Heart right ventricle (tissue), 16 donors: ENCODE data around the gene PHEX. TPM values are rescaled to one million over a fixed set of nuclear protein-coding genes. Genes with fewer than 3 reads are reported as not detected.

Source experiments
- ATAC-seq, 8 donors: fragments of 200-7000 bp; cut with Tn5 transposase; one replicate each; pipeline ENCODE4 v1.9.1; 2020; ENCODE audit warnings: mild to moderate bottlenecking in 8 of 8, moderate library complexity in 8 of 8, moderate number of reproducible peaks in 1 of 8
- DNase-seq, 2 donors: peaks; one replicate each; pipeline ENCODE4 v3.0.0-alpha.2; 2020
- H3K27ac ChIP-seq, 10 donors: fragments of 200-600 bp; sonication (generic) in 2 of 10; one replicate each; pipeline versions ENCODE4 v1.5.0 to v1.8.0; 2020 to 2022; ENCODE audit warnings: mild to moderate bottlenecking in 3 of 10
- H3K27me3 ChIP-seq, 7 donors: fragments of 200-600 bp; one replicate each; pipeline ENCODE4 v1.8.0; 2021 to 2022; ENCODE audit warnings: mild to moderate bottlenecking in 2 of 7
- H3K36me3 ChIP-seq, 9 donors: fragments of 200-600 bp; sonication (generic) in 1 of 9; one replicate each; pipeline versions ENCODE4 v1.5.0 to v1.8.0; 2020 to 2022; ENCODE audit warnings: mild to moderate bottlenecking in 2 of 9
- H3K4me1 ChIP-seq, 9 donors: fragments of 200-600 bp; sonication (generic) in 1 of 9; one replicate each; pipeline versions ENCODE4 v1.5.0 to v1.8.0; 2020 to 2022; ENCODE audit warnings: mild to moderate bottlenecking in 4 of 9
- H3K4me3 ChIP-seq, 10 donors: fragments of 200-600 bp; sonication (generic) in 2 of 10; one replicate each; pipeline versions ENCODE4 v1.5.0 to v1.8.0; 2020 to 2022; ENCODE audit warnings: mild to moderate bottlenecking in 7 of 10, moderate library complexity in 2 of 10
- H3K9me3 ChIP-seq, 11 donors: fragments of 200-600 bp in 10 of 11; sonication (generic) in 2 of 11; one replicate each; pipeline versions ENCODE4 v1.5.0 to v1.8.0; 2013 to 2022; ENCODE audit warnings: mild to moderate bottlenecking in 2 of 11, control low read depth in 1 of 11, moderate library complexity in 1 of 11
- WGBS, 2 donors: extraction: QIAGEN DNeasy Blood & Tissue Kit; methylation state at CpG; one replicate each; pipeline ENCODE4 v1.1.7; 2013; ENCODE audit warnings: inconsistent platforms in 1 of 2; 5-methylcytosine and 5-hydroxymethylcytosine counted together
- intact Hi-C, 10 donors: fragments of 100-400 bp; cut with DNase I; formaldehyde crosslinking; loops; one replicate each; pipeline versions ENCODE4 v1.11.1 to v1.14.2; 2022
- polyA plus RNA-seq, 2 donors: library from polyadenylated mRNA; stranded (reverse); fragments of 200-250 nt; gene quantifications; one replicate each; pipeline ENCODE4 v1.2.3, GENCODE V29; 2013
- total RNA-seq, 10 donors: library from RNA; stranded (reverse); fragmentation: NEBNext Ultra II Directional in 3 of 10; extraction: Animal tissue kit (Norgen Biotek cat#: 25700) in 3 of 10; gene quantifications; one replicate each; pipeline versions ENCODE4 v1.2.1 to v1.2.4, GENCODE V29; 2021 to 2023
- TF ChIP-seq, protein P1 (sequence below), 9 donors: fragments of 200-600 bp; sonication (generic) in 2 of 9; IDR thresholded peaks; one replicate each; pipeline versions ENCODE4 v1.5.0 to v1.8.0; 2021 to 2022; ENCODE audit warnings: antibody characterized with exemption in 9 of 9, mild to moderate bottlenecking in 5 of 9, moderate library complexity in 1 of 9
- donor health status: Arrhythmogenic right ventricular cardiomyopathy.
- donor health status: ischemic (EF 13 %, LVEDD 7.1; RV severe dilation, severe dysfunction).
- donor health status: healthy with polysubstance abuse.
- donor health status: DM: no; HTN: yes; CAD: no.
- donor health status: DM: no; HTN: no; CAD: no.
- donor health status: ischemic (EF 25% LVEDD 6.9; RV normal size, moderate dysfunction).
- donor health status: ischemic (EF 25% LVEDD 5.7; RV mildly dilated, moderate dysfunction).
- donor health status: healthy.
- donor health status: DM: yes; HTN: yes; CAD: no.
- donor health status: Ischemic cardiomyopathy.
- donor health status: ischemic (EF 35%, LVEDD 5.7; RV mildly dilated, moderate dysfunction).
- donor health status: nonischemic (EF 11% LVEDD 7.7; RV severe dilation, severe dysfunction).
- donor health status: DM: yes; HTN: yes; CAD: no.
- donor health status: PGD.
- donor health status: ischemic (EF 29% LVEDD 5.4; RV normal size, mild dysfunction).
- donor health status: nonischemic (EF 23%, LVEDD 6.1; RV moderate dilation, normal function).

Gene PHEX
- total and polyA plus RNA-seq, 12 donors = 0.01 to 0.36 (median 0.18) TPM; not detected in 3

DNA sequence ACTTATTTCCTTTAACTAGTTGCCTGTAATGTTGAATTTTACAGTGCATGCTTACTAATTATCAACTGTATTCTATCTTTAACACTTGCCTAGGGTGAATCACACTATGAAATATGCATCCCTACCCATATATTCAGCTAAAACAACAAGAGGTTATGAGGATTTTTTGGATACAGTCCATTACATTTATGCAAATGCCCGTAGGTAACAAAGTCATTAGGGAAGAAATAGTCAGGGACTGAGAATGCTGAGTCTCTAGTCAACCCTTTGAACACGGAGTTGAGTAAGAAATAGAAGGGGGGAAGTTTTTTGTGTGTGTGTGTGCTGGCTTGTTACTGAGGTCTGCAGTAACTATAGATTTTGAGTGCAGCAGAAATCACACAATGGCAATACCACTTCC lies 214.5 kb downstream of the PHEX start:
- intact Hi-C loops = no loop called here
- TF ChIP-seq, protein P1, sequence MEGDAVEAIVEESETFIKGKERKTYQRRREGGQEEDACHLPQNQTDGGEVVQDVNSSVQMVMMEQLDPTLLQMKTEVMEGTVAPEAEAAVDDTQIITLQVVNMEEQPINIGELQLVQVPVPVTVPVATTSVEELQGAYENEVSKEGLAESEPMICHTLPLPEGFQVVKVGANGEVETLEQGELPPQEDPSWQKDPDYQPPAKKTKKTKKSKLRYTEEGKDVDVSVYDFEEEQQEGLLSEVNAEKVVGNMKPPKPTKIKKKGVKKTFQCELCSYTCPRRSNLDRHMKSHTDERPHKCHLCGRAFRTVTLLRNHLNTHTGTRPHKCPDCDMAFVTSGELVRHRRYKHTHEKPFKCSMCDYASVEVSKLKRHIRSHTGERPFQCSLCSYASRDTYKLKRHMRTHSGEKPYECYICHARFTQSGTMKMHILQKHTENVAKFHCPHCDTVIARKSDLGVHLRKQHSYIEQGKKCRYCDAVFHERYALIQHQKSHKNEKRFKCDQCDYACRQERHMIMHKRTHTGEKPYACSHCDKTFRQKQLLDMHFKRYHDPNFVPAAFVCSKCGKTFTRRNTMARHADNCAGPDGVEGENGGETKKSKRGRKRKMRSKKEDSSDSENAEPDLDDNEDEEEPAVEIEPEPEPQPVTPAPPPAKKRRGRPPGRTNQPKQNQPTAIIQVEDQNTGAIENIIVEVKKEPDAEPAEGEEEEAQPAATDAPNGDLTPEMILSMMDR (IDR thresholded peaks at IDR 0.05) = no peak
- no peaks in the 10 kb centered on the region for H3K27me3 ChIP-seq
- H3K36me3 ChIP-seq = no peaks in the 10 kb centered on the region
- no peak for ATAC-seq
- no peaks in the 10 kb centered on the region for H3K4me1 ChIP-seq
- peaks cover 0 to 4% (median 0%) of the 10 kb centered on the region in 11 donors for H3K9me3 ChIP-seq
- H3K27ac ChIP-seq = no peak overlapping the region
- DNase-seq = no peak
- no peak overlapping the region for H3K4me3 ChIP-seq
- 77 to 84% methylated on average over 2 of the region's 2 CpGs for WGBS, 2 donors

DNA sequence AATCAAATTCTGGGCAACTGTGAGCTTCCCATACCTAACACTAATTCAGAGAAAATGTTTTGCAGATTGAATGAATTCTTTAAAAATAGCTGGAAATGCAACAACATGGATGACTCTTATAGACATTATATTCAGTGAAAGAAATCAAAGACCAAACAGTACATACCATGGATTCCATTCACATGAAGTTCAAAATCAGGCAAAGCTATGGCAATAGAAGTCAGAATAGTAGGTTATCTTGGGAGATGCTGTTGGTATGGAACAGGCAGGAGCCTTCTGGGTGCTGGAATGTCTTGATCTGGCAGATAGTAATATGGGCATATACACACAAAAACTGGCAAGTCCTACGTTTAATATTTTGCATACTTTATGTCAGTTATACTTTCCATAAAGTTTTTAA lies 215.0 kb downstream of the PHEX start:
- H3K4me3 ChIP-seq = no peak overlapping the region
- H3K27ac ChIP-seq = no peak overlapping the region
- TF ChIP-seq, protein P1 (IDR thresholded peaks at IDR 0.05) = no peak
- no peaks in the 10 kb centered on the region for H3K36me3 ChIP-seq
- no peak for DNase-seq
- peaks cover 0 to 4% (median 0%) of the 10 kb centered on the region in 11 donors for H3K9me3 ChIP-seq
- no peaks in the 10 kb centered on the region for H3K27me3 ChIP-seq
- H3K4me1 ChIP-seq = no peaks in the 10 kb centered on the region
- intact Hi-C loops = no loop called here
- 51 to 63% methylated on average over 1 of the region's 1 CpG for WGBS, 2 donors
- ATAC-seq = no peak

DNA sequence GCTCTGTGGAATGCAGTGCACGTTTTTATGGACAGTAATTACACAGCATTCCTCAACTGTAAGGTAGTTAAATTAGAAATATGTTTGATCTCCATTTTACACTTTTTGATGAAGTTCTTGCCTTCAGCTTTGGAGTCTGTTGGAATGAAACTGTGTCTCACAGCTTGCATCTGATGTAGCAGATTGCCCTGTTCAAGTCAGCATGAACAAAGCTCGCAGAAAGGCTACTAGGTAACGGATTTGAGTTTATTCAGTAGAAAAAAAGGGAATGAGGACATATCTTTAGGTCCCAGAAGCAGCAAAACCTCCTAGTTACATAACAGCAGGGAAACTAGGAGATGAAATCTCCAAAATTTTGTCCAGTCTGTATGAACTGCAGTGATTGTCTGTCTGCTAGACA lies 216.3 kb downstream of the PHEX start:
- Histone ChIP-seq H3K4me3 (no peak overlapping the region), H3K4me1 (no peaks in the 10 kb centered on the region), H3K9me3 (peaks cover 0 to 4% (median 0%) of the 10 kb centered on the region in 11 donors), H3K36me3 (no peaks in the 10 kb centered on the region), H3K27ac (no peak overlapping the region), H3K27me3 (peaks cover 0 to 5% (median 0%) of the 10 kb centered on the region in 7 donors)
- 81 to 82% methylated on average over 3 of the region's 3 CpGs for WGBS, 2 donors
- DNase-seq = no peak
- intact Hi-C loops = no loop called here
- no peak for ATAC-seq
- TF ChIP-seq, protein P1 (IDR thresholded peaks at IDR 0.05) = no peak

DNA sequence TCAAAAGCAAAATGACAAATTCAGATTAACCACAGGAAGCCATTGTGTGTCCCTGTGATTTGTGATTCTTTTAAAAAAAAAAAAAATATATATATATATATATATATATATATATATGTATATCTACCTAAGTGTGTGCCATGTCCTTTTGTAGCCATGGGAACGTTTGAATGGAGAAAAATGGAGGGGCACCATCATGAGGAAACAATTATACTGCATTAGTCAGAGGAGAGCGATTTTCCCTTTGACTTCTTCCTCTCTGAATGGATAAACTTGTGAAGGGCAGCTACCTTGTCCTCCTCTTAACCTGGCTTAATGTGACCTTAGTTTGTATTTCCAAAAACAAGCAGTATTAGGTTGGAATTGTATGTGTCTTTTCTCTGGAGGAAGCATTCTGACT lies 217.2 kb downstream of the PHEX start:
- intact Hi-C loops = no loop called here
- TF ChIP-seq, protein P1 (IDR thresholded peaks at IDR 0.05) = no peak
- Histone ChIP-seq H3K27me3 (peaks cover 0 to 5% (median 0%) of the 10 kb centered on the region in 7 donors), H3K36me3 (no peaks in the 10 kb centered on the region), H3K4me3 (no peak overlapping the region), H3K4me1 (no peaks in the 10 kb centered on the region), H3K27ac (no peak overlapping the region), H3K9me3 (no peaks in the 10 kb centered on the region)
- 72 to 76% methylated on average over 2 of the region's 2 CpGs for WGBS, 2 donors
- no peak for ATAC-seq
- no peak for DNase-seq
